PC-3 (cell line): ENCODE data around the gene THRA.

Experiments used
- CTCF ChIP-seq: fragments of 300-600 bp; sonication (generic); conservative IDR thresholded peaks from 2 replicates; pipeline ENCODE4 v1.5.1; 2017; ENCODE audit warnings: antibody characterized with exemption, low read depth, mild to moderate bottlenecking, low read length
- EZH2 ChIP-seq: fragments of 300-600 bp; sonication (generic); IDR thresholded peaks from one replicate; pipeline ENCODE4 v1.6.1; 2017; ENCODE audit warnings: antibody characterized with exemption, mild to moderate bottlenecking, low read length; ENCODE audit not compliant: unreplicated experiment

- TF ChIP-seq CTCF (peak; percentile 78), EZH2 (no peak)
Measured at GRCh38 chr17:40111221-40112128, 48.7 kb downstream of the THRA start.
